HepG2 (cell line): ENCODE data around the gene TAF6. TPM values are rescaled to one million over a fixed set of nuclear protein-coding genes. Genes with fewer than 3 reads are reported as not detected.

Experiments used
- ARNT2 ChIP-seq: sonication (generic); formaldehyde crosslinking; IDR thresholded peaks from 2 replicates; pipeline ENCODE4 v1.8.0; 2022; ENCODE audit warnings: mild to moderate bottlenecking, low read depth, missing genetic modification reagents, moderate library complexity
- ASH2L ChIP-seq: fragments of 300-600, 200-600 bp; sonication (generic); IDR thresholded peaks from 2 replicates; pipeline ENCODE4 v1.7.0; 2017; ENCODE audit warnings: low read depth, mild to moderate bottlenecking, moderate library complexity, mixed read lengths, low read length; ENCODE audit not compliant: insufficient read length
- ATF7-NPFF ChIP-seq: sonication (generic); formaldehyde crosslinking; IDR thresholded peaks from 2 replicates; pipeline ENCODE4 v1.8.1; 2023; ENCODE audit warnings: mild to moderate bottlenecking, low read depth, missing genetic modification reagents, moderate library complexity
- CEBPG ChIP-seq: IDR thresholded peaks from 2 replicates; pipeline ENCODE4 v1.6.1; 2016
- CENPX ChIP-seq: sonication (generic); formaldehyde crosslinking; IDR thresholded peaks from 2 replicates; pipeline ENCODE4 v1.9.0; 2021; ENCODE audit warnings: mild to moderate bottlenecking, missing genetic modification reagents, moderate library complexity
- CHD2 ChIP-seq: IDR thresholded peaks from 2 replicates; pipeline ENCODE4 v1.6.1; 2011; ENCODE audit warnings: low read depth, low read length, improper control_type of control experiment
- CSRNP2 ChIP-seq: sonication (generic); formaldehyde crosslinking; conservative IDR thresholded peaks from 2 replicates; pipeline ENCODE4 v1.8.0; 2022; ENCODE audit warnings: low read depth, missing genetic modification reagents
- HDAC2 ChIP-seq: sonication (generic); formaldehyde crosslinking; IDR thresholded peaks from 2 replicates; pipeline ENCODE4 v1.4.0; 2020; ENCODE audit warnings: missing genetic modification reagents
- ISX ChIP-seq: sonication (generic); formaldehyde crosslinking; conservative IDR thresholded peaks from 2 replicates; pipeline ENCODE4 v1.5.0; 2020; ENCODE audit warnings: missing genetic modification reagents
- KDM4B ChIP-seq: sonication (generic); formaldehyde crosslinking; IDR thresholded peaks from 2 replicates; pipeline ENCODE4 v1.4.0; 2020; ENCODE audit warnings: missing genetic modification reagents
- MAF1 ChIP-seq: sonication (generic); formaldehyde crosslinking; IDR thresholded peaks from 2 replicates; pipeline ENCODE4 v1.5.0; 2020; ENCODE audit warnings: missing genetic modification reagents, borderline replicate concordance
- PAXIP1 ChIP-seq: sonication (generic); formaldehyde crosslinking; conservative IDR thresholded peaks from 2 replicates; pipeline ENCODE4 v1.4.0; 2020; ENCODE audit warnings: mild to moderate bottlenecking, missing genetic modification reagents, moderate library complexity
- PPARG ChIP-seq: conservative IDR thresholded peaks from 2 replicates; pipeline ENCODE4 v1.6.1; 2016; ENCODE audit warnings: missing biosample characterization, missing genetic modification reagents
- SOX13 ChIP-seq, 3 experiments: fragments of 450-650 bp in 1 of 3; sonication (generic) in 1 of 3; formaldehyde crosslinking in 1 of 3; IDR thresholded peaks in 2 of 3; conservative IDR thresholded peaks in 1 of 3; 2 replicates each; pipeline versions ENCODE4 v1.5.0 to v1.6.1; 2016 to 2020; ENCODE audit warnings: antibody characterized with exemption in 1 of 3, mild to moderate bottlenecking in 1 of 3, missing compliant biosample characterization in 1 of 3, missing genetic modification reagents in 1 of 3, moderate library complexity in 1 of 3
- ZNF414 ChIP-seq: sonication (generic); formaldehyde crosslinking; IDR thresholded peaks from 2 replicates; pipeline ENCODE4 v1.5.0; 2020; ENCODE audit warnings: missing genetic modification reagents
- ZNF558 ChIP-seq: sonication (generic); formaldehyde crosslinking; IDR thresholded peaks from 2 replicates; pipeline ENCODE4 v1.9.0; 2022; ENCODE audit warnings: mild to moderate bottlenecking, missing genetic modification reagents, borderline replicate concordance
- ZNF609 ChIP-seq: sonication (generic); formaldehyde crosslinking; IDR thresholded peaks from 2 replicates; pipeline ENCODE4 v1.4.0; 2020; ENCODE audit warnings: mild to moderate bottlenecking, missing genetic modification reagents, borderline replicate concordance
- ZNF615 ChIP-seq: sonication (generic); formaldehyde crosslinking; IDR thresholded peaks from 2 replicates; pipeline ENCODE4 v1.5.0; 2020; ENCODE audit warnings: mild to moderate bottlenecking, missing genetic modification reagents, borderline replicate concordance
- polyA plus RNA-seq, 8 experiments: library from polyadenylated mRNA; depleted of rRNA in 3 of 8; stranded (reverse) in 7 of 8; unstranded in 1 of 8; fragments of >200 nt; fragmentation: Illumina TruSeq in 4 of 8; extraction: Trizol in 4 of 8; gene quantifications; 2 replicates each; pipeline versions ENCODE4 v1.2.1 to v1.2.3, GENCODE V29; 2011 to 2016; ENCODE audit warnings: low read depth in 4 of 8, missing spikeins in 1 of 8, mixed read lengths in 1 of 8; ENCODE audit not compliant: insufficient read depth in 1 of 8
- total RNA-seq, 5 experiments: library from RNA; depleted of rRNA; stranded (reverse); fragments of >200 nt; fragmentation: Illumina TruSeq; extraction: Trizol; gene quantifications; 2 replicates each; pipeline ENCODE4 v1.2.3, GENCODE V29; 2016; ENCODE audit warnings: low read depth in 1 of 5

Gene TAF6
- total and polyA plus RNA-seq, 2 of the 13 experiments (the other 11 are each of a cell fraction or from before 2014, with no cell fraction given): 12.9 to 18.8 TPM

- TF ChIP-seq CSRNP2 (CRISPR knock-in tag): no peak
- TF ChIP-seq SOX13 (IDR thresholded peaks at IDR 0.05): peak; percentile 68
- peak in 1 of 2 experiments; percentile 88; a peak in 2 of 4 replicates for TF ChIP-seq SOX13 (CRISPR knock-in tag; conservative IDR thresholded peaks at IDR 0.05 in 1 of 2, IDR thresholded peaks at IDR 0.05 in 1 of 2)
- peak; percentile 81 for TF ChIP-seq MAF1 (CRISPR knock-in tag)
- TF ChIP-seq ATF7-NPFF (CRISPR knock-in tag): peak; percentile 85
- peak; percentile 87 for TF ChIP-seq ZNF609
- TF ChIP-seq ARNT2 (CRISPR knock-in tag): peak; percentile 86
- TF ChIP-seq HDAC2 (CRISPR knock-in tag): peak; percentile 89
- TF ChIP-seq CEBPG (CRISPR knock-in tag): peak; percentile 56
- peak; percentile 92 for TF ChIP-seq ZNF414 (CRISPR knock-in tag)
- peak; percentile 85 for TF ChIP-seq ASH2L
- peak; percentile 52; the same call in 1 of the 2 replicates for TF ChIP-seq KDM4B
- TF ChIP-seq PPARG: peak; percentile 76; the same call in 1 of the 2 replicates
- TF ChIP-seq ZNF615: peak; percentile 42; the same call in 1 of the 2 replicates
- TF ChIP-seq ISX (CRISPR knock-in tag): peak; percentile 28; the same call in 1 of the 2 replicates
- peak; percentile 91; the same call in 1 of the 2 replicates for TF ChIP-seq ZNF558
- peak; percentile 71 for TF ChIP-seq PAXIP1 (CRISPR knock-in tag)
- TF ChIP-seq CHD2: no peak; the same call in 1 of the 2 replicates
- TF ChIP-seq CENPX (CRISPR knock-in tag): no peak
These were observed 37.5 kb downstream of the TAF6 start, which contains the start of gene ZNF3 (continued) for GRCh38 chr7:100081535-100082102.
